PFSK-1 (cell line): ENCODE results near the gene FAHD1.
A peak's percentile ranks its signal among the peaks of the same experiment; 100 is the strongest.

Experiments
- POLR2AphosphoS5 ChIP-seq: IDR thresholded peaks from 2 replicates; pipeline ENCODE4 v1.6.1; 2012; ENCODE audit warnings: low read depth, mild to moderate bottlenecking, control low read depth, low read length, moderate library complexity
- SIN3A ChIP-seq: IDR thresholded peaks from 2 replicates; pipeline ENCODE4 v1.6.1; 2012; ENCODE audit warnings: mild to moderate bottlenecking, low read length, moderate library complexity, borderline replicate concordance; ENCODE audit not compliant: insufficient read depth
- TAF1 ChIP-seq: IDR thresholded peaks from 2 replicates; pipeline ENCODE4 v1.6.1; 2012; ENCODE audit warnings: low read length, control low read depth, borderline replicate concordance; ENCODE audit not compliant: insufficient read depth

DNA sequence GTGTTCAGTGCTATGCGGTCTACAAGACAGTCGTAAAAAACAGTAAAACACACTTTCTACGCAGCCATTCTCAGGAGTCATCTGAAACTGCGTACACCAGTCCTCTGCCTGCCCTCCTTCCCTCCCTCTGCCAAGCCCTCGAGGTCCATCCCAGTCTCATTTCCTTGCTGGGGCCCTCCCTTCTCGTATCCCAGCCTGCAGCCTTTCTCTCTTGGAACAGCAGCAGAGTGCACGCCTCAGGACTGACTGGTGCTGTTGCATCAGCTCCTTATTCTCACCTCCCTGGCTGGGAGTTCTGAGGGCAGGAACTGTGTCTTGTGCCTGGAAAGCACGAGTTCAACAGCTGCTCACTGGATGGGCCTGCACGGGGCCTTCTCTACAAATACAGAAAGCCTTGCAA lies 12.5 kb downstream of the FAHD1 start:
- no peak for TF ChIP-seq TAF1
- TF ChIP-seq POLR2AphosphoS5: peak; percentile 35; the same call in 1 of the 2 replicates
- TF ChIP-seq SIN3A: no peak
